GM12892 (cell line): Measurements from ENCODE around the gene SPPL2B.
"Not testable (repeated sequence)": the region's sequence is repeated elsewhere in the genome, so short reads cannot be mapped to it uniquely, and the experiment has no call there.

Source experiments
- POLR2A ChIP-seq: IDR thresholded peaks from 2 replicates; pipeline ENCODE4 v1.6.1; 2011; ENCODE audit warnings: low read depth, low read length, control low read depth
- POLR2AphosphoS5 ChIP-seq: IDR thresholded peaks from 2 replicates; pipeline ENCODE4 v1.6.1; 2011; ENCODE audit warnings: low read depth, low read length, control low read depth

DNA sequence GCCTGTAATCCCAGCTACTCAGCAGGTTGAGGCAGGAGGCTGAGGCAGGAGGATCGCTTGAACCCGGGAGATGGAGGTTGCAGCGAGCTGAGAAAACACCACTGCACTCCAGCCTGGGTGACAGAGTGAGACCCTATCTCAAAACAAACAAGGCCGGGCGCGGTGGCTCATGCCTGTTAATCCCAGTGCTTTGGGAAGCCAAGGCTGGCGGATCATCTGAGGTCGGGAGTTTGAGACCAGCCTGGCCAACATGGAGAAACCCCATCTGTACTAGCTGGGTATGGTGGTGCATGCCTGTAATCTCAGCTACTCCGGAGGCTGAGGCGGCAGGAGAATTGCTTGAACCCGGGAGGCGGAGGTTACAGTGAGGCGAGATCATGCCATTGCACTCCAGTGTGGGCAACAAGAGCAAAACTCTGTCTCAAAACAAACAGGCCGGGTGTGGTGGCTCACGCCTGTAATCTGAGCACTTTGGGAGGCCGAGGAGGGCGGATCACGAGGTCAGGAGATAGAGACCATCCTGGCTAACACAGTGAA lies 66.9 kb downstream of the SPPL2B start:
- TF ChIP-seq POLR2A, POLR2AphosphoS5: not testable (repeated sequence)
